Measurements from ENCODE around the gene MRAS. TPM values are rescaled to one million over a fixed set of nuclear protein-coding genes. Genes with fewer than 3 reads are reported as not detected.
A peak's percentile ranks its signal among the peaks of the same experiment; 100 is the strongest.
"Not testable (repeated sequence)": the region's sequence is repeated elsewhere in the genome, so short reads cannot be mapped to it uniquely, and the experiment has no call there.

Gene MRAS
- total RNA-seq, 1 donor from 2014 or later = 79.4 TPM

DNA sequence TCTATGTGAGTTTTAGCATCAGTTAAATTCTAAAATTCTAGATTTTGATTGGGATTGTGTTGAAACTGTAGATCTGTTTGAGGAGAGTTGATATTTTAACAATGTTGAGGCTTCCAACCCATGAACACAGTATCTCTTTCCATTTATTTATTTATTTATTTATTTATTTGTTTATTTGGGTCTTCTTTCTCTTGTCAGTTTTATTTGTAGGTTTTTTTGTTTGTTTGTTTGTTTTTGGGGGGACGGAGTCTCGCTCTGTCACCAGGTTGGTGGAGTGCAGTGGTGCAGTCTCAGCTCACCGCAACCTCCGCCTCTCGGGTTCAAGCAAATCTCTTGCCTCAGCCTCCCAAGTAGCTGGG lies 25.3 kb downstream of the MRAS start:
- TF ChIP-seq, protein P1, sequence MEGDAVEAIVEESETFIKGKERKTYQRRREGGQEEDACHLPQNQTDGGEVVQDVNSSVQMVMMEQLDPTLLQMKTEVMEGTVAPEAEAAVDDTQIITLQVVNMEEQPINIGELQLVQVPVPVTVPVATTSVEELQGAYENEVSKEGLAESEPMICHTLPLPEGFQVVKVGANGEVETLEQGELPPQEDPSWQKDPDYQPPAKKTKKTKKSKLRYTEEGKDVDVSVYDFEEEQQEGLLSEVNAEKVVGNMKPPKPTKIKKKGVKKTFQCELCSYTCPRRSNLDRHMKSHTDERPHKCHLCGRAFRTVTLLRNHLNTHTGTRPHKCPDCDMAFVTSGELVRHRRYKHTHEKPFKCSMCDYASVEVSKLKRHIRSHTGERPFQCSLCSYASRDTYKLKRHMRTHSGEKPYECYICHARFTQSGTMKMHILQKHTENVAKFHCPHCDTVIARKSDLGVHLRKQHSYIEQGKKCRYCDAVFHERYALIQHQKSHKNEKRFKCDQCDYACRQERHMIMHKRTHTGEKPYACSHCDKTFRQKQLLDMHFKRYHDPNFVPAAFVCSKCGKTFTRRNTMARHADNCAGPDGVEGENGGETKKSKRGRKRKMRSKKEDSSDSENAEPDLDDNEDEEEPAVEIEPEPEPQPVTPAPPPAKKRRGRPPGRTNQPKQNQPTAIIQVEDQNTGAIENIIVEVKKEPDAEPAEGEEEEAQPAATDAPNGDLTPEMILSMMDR (IDR thresholded peaks at IDR 0.05) = no peak
- no peak overlapping the region for H3K27ac ChIP-seq
- intact Hi-C loops (cut with DNase I) = no loop called here
- H3K4me1 ChIP-seq = peaks cover 12% of the 10 kb centered on the region
- H3K9me3 ChIP-seq = no peaks in the 10 kb centered on the region
- H3K27me3 ChIP-seq = no peaks in the 10 kb centered on the region
- DNase-seq (peak; percentile 6), ATAC-seq (no peak)
- H3K36me3 ChIP-seq = no peaks in the 10 kb centered on the region
- H3K4me3 ChIP-seq = no peak overlapping the region

DNA sequence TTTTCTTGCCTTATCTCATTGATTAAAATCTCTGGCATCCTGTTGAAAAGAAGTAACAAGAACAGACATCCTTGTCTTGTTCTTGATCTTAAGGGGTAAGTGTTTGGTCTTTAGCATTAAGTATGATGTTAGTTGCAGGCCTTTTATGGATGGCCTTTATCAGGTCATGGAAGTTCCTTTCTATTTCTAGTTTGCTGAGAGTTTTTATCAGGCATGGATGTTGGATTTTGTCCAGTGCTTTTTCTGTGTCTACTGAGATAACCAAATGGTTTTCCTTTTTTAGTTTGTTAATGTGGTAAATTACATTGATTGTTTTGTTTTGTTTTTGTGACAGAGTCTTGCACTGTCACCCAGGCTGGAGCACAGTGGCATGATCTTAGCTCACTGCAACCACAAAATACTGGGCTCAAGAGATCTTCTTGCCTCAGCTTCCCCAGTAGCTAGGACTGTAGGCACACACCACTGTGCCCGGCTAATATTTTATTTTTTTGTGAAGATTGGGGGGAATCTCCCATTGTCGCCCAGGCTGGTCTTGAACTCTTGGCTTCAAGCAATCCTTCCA lies 26.3 kb downstream of the MRAS start:
- no peaks in the 10 kb centered on the region for H3K36me3 ChIP-seq

DNA sequence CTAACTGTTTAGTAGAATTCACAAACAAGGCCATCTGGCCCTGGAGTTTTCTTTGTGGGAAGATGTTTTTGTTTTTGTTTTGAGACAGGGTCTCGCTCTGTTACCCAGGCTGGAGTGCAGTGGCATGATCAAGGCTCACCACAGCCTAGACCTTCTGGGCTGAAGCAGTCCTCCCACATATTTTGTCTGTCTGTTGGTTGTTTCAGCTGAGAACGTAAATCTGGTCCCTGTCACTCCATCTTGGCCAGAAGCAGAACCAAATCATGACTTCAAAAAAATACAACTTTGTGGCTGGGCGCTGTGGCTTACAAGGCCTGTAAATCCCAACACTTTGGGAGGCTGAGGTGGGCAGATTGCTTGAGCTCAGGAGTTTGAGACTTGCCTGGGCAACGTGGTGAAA lies 27.1 kb downstream of the MRAS start:
- H3K4me3 ChIP-seq = no peak overlapping the region
- DNase-seq = peak; percentile 6
- no peaks in the 10 kb centered on the region for H3K27me3 ChIP-seq
- H3K9me3 ChIP-seq = no peaks in the 10 kb centered on the region
- H3K36me3 ChIP-seq = no peaks in the 10 kb centered on the region
- intact Hi-C loops (cut with DNase I) = no loop called here
- H3K27ac ChIP-seq = no peak overlapping the region
- TF ChIP-seq, protein P1 (IDR thresholded peaks at IDR 0.05) = no peak
- ATAC-seq = no peak
- peaks cover 5% of the 10 kb centered on the region for H3K4me1 ChIP-seq

More for the DNA sequence above, 26.3 kb downstream of the MRAS start:
- peaks cover 10% of the 10 kb centered on the region for H3K4me1 ChIP-seq
- intact Hi-C loops (cut with DNase I) = no loop called here
- TF ChIP-seq, protein P1 (IDR thresholded peaks at IDR 0.05) = no peak
- no peak for ATAC-seq
- H3K27me3 ChIP-seq = no peaks in the 10 kb centered on the region
- H3K27ac ChIP-seq = no peak overlapping the region
- H3K4me3 ChIP-seq = no peak overlapping the region
- no peak for DNase-seq
- no peaks in the 10 kb centered on the region for H3K9me3 ChIP-seq

DNA sequence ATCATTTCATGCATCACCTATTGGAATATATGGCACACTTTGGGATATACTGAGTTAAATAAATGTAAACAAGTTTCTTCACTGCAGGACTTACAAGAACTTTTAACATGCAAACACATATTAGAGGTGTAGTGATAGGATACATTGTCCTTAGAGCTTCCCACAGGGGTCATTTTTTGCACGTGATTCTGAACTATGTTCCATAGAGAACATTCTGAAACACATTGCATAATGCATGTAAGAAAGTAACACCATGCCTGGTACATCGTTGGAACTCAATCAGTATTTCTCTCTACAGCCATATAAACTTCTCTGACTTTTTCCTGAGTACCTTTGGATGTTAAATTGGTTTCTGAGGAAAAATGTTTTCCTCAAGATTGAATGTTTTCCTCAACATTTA lies 28.3 kb downstream of the MRAS start:
- ATAC-seq (no peak), DNase-seq (no peak)
- TF ChIP-seq, protein P1 (IDR thresholded peaks at IDR 0.05) = no peak
- Histone ChIP-seq H3K4me1 (peaks cover 6% of the 10 kb centered on the region), H3K9me3 (no peaks in the 10 kb centered on the region), H3K4me3 (no peak overlapping the region), H3K27ac (no peak overlapping the region), H3K36me3 (no peaks in the 10 kb centered on the region), H3K27me3 (no peaks in the 10 kb centered on the region)
- intact Hi-C loops (cut with DNase I) = no loop called here

DNA sequence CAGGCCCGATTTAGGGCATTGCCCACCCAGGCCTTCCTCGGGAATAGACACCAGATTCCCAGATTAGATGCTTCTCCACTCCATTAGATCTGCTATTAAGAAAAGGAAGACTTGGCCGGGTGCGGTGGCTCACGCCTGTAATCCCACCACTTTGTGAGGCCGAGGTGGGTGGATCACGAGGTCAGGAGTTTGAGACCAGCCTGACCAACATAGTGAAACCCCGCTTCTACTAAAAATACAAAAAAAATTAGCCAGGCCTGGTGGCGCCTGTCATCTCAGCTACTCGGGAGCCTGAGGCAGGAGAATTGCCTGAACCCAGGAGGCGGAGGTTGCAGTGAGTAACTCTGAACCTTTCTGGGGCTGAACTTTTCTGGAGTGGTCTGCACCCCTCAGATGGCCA lies 28.8 kb downstream of the MRAS start:
- H3K36me3 ChIP-seq; ATAC-seq; H3K4me3 ChIP-seq; H3K9me3 ChIP-seq; H3K27me3 ChIP-seq; H3K27ac ChIP-seq; intact Hi-C loops (cut with DNase I): not testable (repeated sequence)
- DNase-seq = peak; percentile 25
- H3K4me1 ChIP-seq = peaks cover 12% of the 10 kb centered on the region

DNA sequence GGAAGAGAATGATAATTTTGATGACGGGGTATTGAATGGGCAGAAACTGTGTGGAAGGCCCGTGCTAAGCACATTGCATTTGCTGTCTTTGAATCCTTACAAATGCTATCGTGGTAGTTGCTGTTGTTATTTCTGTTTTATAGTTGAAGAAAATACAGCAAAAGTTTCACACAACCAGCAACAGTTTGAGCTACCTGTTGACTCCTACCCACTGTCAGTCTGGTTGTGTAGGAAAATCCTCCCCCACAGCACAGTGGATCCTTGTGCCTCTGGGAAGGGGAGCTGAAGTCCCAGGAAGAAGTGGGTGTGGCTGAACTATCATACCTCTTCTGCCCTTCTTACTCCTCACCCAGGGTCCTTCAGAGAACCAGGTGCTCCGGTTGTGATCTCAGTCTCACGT lies 29.4 kb downstream of the MRAS start:
- peak; percentile 7 for DNase-seq
- peaks cover 18% of the 10 kb centered on the region for H3K4me1 ChIP-seq
- H3K4me3 ChIP-seq = no peak overlapping the region
- H3K36me3 ChIP-seq = no peaks in the 10 kb centered on the region
- H3K27me3 ChIP-seq = no peaks in the 10 kb centered on the region
- intact Hi-C loops (cut with DNase I) = no loop called here
- ATAC-seq = no peak
- H3K9me3 ChIP-seq = no peaks in the 10 kb centered on the region
- TF ChIP-seq, protein P1 (IDR thresholded peaks at IDR 0.05) = no peak
- no peak overlapping the region for H3K27ac ChIP-seq
